CD4-positive, alpha-beta T cell treated with Interleukin-15 for 4 hours (primary cell): Measurements from ENCODE around the gene LANCL3.
"Not testable (repeated sequence)": the region's sequence is repeated elsewhere in the genome, so short reads cannot be mapped to it uniquely, and the experiment has no call there.

Experiments used
- DNase-seq: peaks from one replicate; pipeline ENCODE4 v3.0.0-alpha.2; 2020; ENCODE audit warnings: low spot score

The LANCL3 gene

GRCh38 chrX:37613933-37614332 is 42.5 kb downstream of the LANCL3 start:
- DNase-seq = no peak

- DNase-seq = no peak
These were observed 56.1 kb downstream of the LANCL3 start for GRCh38 chrX:37627602-37628001.

- DNase-seq = no peak
These were observed 66.6 kb downstream of the LANCL3 start for GRCh38 chrX:37638047-37638446.

DNA sequence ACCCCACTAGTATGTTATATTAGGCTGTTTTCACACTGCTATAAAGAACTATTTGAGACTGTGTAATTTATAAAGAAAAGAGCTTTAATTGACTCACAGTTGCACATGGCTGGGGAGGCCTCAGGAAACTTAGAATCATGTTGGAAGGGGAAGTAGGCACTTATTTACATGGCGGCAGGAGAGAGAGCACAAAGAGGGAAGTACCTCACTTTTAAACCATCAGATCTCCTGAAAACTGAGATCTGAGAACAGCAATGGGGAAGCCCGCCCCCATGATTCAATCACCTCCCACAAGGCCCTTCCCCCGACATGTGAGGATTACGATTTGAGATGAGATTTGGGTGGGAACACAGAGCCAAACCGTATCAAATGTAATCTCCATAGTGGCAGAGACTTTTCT is 68.7 kb downstream of the LANCL3 start:
- DNase-seq = no peak

DNA sequence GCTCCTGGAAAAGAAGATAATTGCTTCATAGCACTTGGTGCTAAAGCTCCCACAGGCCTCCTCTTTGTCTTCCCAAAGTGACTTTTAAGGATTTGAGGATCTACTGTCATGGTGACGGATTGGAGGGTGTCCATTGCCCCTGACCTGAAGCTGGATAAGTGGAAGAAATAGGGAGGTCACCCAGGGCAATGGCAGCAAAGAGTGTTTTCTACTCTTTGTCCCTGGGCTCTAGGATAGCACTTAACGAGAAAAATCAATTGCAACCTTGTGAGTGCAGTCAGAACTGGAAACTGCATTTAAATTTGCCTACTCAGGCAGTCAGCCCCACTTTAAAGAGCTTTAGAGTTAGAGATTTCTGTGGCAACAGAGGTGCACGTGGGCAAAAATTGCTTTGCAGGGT is 70.4 kb downstream of the LANCL3 start:
- DNase-seq = no peak

GRCh38 chrX:37644381-37645305 is 73.2 kb downstream of the LANCL3 start:
- DNase-seq = no peak

GRCh38 chrX:37646254-37646653 is 74.8 kb downstream of the LANCL3 start:
- DNase-seq = no peak

GRCh38 chrX:37650879-37651278 is 79.4 kb downstream of the LANCL3 start:
- DNase-seq = not testable (repeated sequence)

DNA sequence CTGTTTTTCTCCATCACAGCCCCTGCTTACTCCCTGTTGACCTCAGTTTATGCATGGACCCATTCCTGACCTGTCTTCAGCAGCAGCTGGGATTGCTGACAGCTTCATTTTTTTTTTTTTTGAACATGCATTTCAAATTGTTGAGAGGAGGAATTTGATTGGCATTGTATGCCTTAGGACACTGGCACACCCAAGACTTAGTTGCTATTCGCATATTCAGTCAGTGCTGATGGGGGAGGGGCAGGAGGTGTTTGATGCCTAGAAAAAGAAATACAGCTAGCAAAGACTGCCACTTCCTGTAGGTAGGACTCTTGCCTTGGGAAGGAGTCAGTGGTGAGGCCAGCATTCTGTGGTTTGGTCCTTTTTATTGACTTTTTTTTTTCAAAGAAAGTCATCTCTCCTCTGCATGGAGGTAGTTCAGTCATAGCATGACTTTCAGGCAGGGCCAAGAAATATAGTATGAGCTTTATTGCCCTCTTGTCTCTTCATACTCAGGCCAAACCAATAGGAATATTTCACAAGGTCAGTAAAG is 80.5 kb downstream of the LANCL3 start:
- DNase-seq = no peak

- no peak for DNase-seq
These were observed 81.2 kb downstream of the LANCL3 start for GRCh38 chrX:37652589-37653231.

- no peak for DNase-seq
These were observed 82.1 kb downstream of the LANCL3 start for GRCh38 chrX:37653397-37654085.

DNA sequence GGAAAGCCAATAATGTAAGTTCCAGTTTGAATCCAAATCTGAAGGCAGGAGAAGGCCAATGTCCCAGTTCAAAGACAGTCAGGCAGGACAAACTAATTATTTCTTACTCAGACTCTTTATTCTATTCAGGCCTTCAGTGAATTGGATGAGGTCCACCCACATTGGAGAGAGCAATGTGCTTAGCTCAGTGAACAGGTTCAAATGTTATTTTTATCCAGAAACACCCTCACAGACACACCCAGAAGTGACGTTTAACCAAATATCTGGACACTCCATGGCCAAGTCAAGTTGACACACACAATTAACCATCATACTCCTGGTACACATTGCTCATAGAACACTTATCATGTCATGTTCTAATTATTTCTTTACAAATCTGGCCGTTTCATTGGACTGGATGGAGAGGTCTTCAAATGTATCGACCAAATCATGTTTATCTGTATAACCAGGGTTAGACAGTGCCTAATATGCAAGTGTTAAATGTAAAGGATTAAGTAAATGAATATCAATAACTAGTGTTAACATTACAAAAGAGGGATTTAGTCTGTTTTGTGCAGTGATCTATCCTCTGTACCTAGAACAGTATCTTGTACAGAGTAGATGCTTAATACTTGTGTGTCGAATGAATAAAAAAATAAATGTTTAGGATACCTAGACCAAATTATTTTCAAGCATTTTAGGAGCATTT is 87.0 kb downstream of the LANCL3 start:
- no peak for DNase-seq

- no peak for DNase-seq
These were observed 87.6 kb downstream of the LANCL3 start for GRCh38 chrX:37659047-37659446.

GRCh38 chrX:37662181-37662580 is 90.7 kb downstream of the LANCL3 start:
- DNase-seq = no peak

DNA sequence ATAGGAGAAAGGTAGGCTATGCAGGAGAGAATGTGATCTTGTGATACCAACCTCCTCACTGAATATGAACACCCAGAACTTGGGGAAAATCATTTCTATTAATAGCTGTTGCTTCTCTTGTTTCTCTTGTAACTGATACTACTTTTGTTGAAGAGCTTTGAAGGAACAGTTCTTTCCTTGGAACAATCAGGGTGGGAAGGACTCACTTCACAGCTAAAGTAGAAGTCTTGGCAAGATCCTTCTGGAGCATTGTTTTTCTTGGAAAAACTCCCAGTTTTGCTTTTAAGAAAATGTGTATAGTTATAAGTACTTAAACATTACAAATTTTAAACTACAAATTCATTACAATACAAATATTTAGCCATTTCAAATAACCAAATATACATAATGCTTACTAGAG is 95.1 kb downstream of the LANCL3 start:
- DNase-seq = no peak

- no peak for DNase-seq
These were observed 95.7 kb downstream of the LANCL3 start for GRCh38 chrX:37667141-37667540.

- DNase-seq = no peak
These were observed 101.1 kb downstream of the LANCL3 start for GRCh38 chrX:37672563-37672962.

DNA sequence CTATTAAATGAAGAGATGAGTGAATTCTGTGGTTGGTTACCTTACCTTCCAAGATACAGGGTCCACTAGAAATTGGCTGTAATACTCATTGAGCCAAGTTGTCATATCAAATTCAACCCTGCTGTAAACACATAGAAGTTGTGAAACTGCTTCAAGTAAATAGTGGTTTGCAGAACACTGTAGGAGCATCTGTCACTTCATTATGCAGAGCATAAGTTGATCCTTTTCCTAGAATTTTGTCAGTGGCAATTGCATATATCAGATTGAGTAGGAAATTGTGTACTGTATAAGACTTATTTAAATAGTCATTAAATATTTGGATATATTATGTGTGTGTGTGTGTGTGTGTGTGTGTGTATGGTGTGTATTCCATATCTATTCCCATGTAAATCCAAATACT is 105.3 kb downstream of the LANCL3 start:
- no peak for DNase-seq

DNA sequence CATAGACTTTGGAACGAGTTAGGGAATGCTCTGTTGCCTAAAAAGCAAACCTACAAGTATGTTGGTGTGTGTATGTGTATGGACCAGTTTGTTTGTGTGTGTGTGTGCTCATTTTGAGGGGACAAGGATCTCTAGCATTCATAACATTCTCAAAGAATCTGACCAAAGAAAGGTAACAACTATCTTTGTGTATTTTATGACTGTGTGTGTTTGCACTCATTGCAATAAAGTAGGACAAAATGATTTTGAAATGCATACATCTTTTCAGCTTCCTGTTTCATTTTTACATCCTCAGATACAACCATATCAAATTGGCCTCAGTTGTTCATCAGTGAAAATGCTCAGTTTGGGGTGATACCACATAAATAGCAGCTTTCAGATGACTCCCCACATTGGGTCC is 105.8 kb downstream of the LANCL3 start:
- DNase-seq = no peak

DNA sequence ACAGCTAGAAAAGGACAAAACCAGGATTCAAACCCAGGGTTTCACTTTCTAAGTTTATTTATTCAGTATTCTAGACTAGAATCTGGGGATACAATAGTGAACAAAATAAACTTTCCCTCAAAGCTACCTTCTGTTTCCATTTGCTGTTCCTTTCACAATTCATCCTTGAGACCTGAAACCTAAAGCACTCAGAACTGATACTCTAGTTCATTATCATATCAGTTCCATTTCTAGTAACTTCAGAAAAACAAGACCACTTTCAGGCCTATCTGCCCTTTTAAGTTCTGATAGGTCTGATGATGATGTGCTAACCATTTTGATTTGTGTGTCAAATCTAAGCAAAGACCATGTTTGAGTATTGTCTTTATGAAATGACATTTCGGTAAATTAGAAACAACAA is 106.3 kb downstream of the LANCL3 start:
- DNase-seq = no peak

DNA sequence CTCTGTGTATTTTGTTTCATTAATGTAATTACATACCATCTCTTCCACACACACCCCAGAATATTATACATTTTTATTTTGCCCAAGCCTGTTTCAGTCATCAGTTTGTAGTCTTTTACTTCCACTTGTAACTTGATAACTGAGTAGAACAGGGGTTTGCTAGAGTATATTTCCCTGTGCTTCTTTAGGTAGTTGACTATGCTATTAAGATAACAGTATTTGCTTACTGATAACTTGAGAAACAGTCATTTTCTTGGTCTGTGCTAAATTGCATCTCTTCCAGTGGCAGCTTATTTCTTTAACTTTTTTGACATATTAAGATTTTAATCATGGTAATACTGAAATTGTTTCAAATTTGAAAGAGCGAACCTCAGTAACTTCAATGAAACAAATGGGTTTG is 107.1 kb downstream of the LANCL3 start:
- no peak for DNase-seq

DNA sequence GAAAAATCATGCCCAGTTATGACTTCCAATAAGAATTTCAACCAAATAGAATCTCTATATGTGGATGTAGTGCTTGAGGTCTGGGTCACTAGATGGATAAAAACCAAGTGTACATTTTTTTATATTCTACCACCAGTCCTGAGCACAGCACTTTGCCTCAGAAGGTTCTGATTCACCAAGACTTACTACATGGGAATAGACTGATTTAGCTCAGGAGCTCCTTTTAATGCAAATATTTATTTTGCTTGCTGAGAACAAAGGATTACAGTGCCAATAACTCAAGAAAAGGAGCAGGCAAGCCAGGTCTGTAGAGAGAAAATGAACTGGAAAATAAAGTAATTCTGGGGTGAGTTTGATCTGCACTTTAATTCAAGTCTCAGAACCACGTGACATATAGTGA is 107.8 kb downstream of the LANCL3 start:
- no peak for DNase-seq
